ENCODE results near the gene ENOX1.

The ENOX1 gene

GRCh38 chr13:43267916-43268315 is 518.9 kb downstream of the ENOX1 start:
- no peak for DNase-seq (ENCODE audit: low read depth, low spot score)
- Histone ChIP-seq H3K4me3 (no peak overlapping the region), H3K27ac (no peak overlapping the region), H3K36me3 (ENCODE audit: insufficient read depth, low read length) (no peaks in the 10 kb centered on the region), H3K9ac (ENCODE audit: insufficient read length) (no peak overlapping the region), H3K9me3 (ENCODE audit: low read depth, low read length) (no peaks in the 10 kb centered on the region)
- no peak for TF ChIP-seq FOXP2 (optimal IDR thresholded peaks at IDR 0.05; ENCODE audit: control extremely low read depth, extremely low read length, insufficient read depth)
- TF ChIP-seq POLR2AphosphoS5 (IDR thresholded peaks at IDR 0.05; ENCODE audit: borderline replicate concordance, low read depth, low read length) = no peak
- no peak for TF ChIP-seq EZH2 (IDR thresholded peaks at IDR 0.05)

GRCh38 chr13:43266936-43267615 is 519.7 kb downstream of the ENOX1 start:
- H3K9ac ChIP-seq (ENCODE audit: insufficient read length) = no peak overlapping the region
- H3K4me3 ChIP-seq = no peak overlapping the region
- H3K36me3 ChIP-seq (ENCODE audit: insufficient read depth, low read length) = no peaks in the 10 kb centered on the region
- no peak for DNase-seq (ENCODE audit: low read depth, low spot score)
- TF ChIP-seq EZH2 (IDR thresholded peaks at IDR 0.05) (no peak), POLR2AphosphoS5 (IDR thresholded peaks at IDR 0.05; ENCODE audit: borderline replicate concordance, low read depth, low read length) (no peak), FOXP2 (optimal IDR thresholded peaks at IDR 0.05; ENCODE audit: control extremely low read depth, extremely low read length, insufficient read depth) (no peak)
- H3K27ac ChIP-seq = no peak overlapping the region
- no peaks in the 10 kb centered on the region for H3K9me3 ChIP-seq (ENCODE audit: low read depth, low read length)

GRCh38 chr13:43265028-43265427 is 521.7 kb downstream of the ENOX1 start:
- Histone ChIP-seq H3K27ac (no peak overlapping the region), H3K9ac (ENCODE audit: insufficient read length) (no peak overlapping the region), H3K36me3 (ENCODE audit: insufficient read depth, low read length) (no peaks in the 10 kb centered on the region), H3K9me3 (ENCODE audit: low read depth, low read length) (no peaks in the 10 kb centered on the region), H3K4me3 (no peak overlapping the region)
- TF ChIP-seq FOXP2 (optimal IDR thresholded peaks at IDR 0.05; ENCODE audit: control extremely low read depth, extremely low read length, insufficient read depth) = no peak
- no peak for DNase-seq (ENCODE audit: low read depth, low spot score)

DNA sequence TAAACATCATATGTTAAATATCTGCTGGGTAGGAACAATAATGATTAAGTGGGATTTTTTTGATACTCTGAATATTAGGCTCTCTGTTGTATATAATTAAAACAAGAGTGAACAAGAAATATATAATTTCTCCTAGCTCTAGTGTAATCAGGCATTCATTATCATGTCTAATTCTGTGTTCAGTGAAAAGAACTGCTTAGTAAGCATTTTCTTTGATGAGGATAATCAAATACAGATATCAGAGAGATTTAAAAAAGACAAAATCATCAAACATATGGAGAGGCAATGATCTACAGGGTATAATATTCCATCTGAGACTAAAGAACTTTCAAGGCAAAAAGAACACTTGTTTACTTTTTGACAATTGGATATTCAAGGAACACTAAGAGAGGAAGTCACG is 522.3 kb downstream of the ENOX1 start:
- Histone ChIP-seq H3K36me3 (ENCODE audit: insufficient read depth, low read length) (no peaks in the 10 kb centered on the region), H3K4me3 (peak overlapping the region; percentile 49), H3K9ac (ENCODE audit: insufficient read length) (no peak overlapping the region), H3K9me3 (ENCODE audit: low read depth, low read length) (no peaks in the 10 kb centered on the region), H3K27ac (peak overlapping the region; percentile 73)
- DNase-seq (ENCODE audit: low read depth, low spot score) = no peak
- TF ChIP-seq EZH2 (IDR thresholded peaks at IDR 0.05) = no peak
- no peak for TF ChIP-seq FOXP2 (optimal IDR thresholded peaks at IDR 0.05; ENCODE audit: control extremely low read depth, extremely low read length, insufficient read depth)
- TF ChIP-seq POLR2AphosphoS5 (IDR thresholded peaks at IDR 0.05; ENCODE audit: borderline replicate concordance, low read depth, low read length) = no peak

- Histone ChIP-seq H3K27ac (no peak overlapping the region), H3K9ac (ENCODE audit: insufficient read length) (no peak overlapping the region), H3K4me3 (no peak overlapping the region), H3K36me3 (ENCODE audit: insufficient read depth, low read length) (no peaks in the 10 kb centered on the region), H3K9me3 (ENCODE audit: low read depth, low read length) (no peaks in the 10 kb centered on the region)
- TF ChIP-seq FOXP2 (optimal IDR thresholded peaks at IDR 0.05; ENCODE audit: control extremely low read depth, extremely low read length, insufficient read depth) (no peak), POLR2AphosphoS5 (IDR thresholded peaks at IDR 0.05; ENCODE audit: borderline replicate concordance, low read depth, low read length) (no peak), EZH2 (IDR thresholded peaks at IDR 0.05) (no peak)
- DNase-seq (ENCODE audit: low read depth, low spot score) = no peak
Measured at GRCh38 chr13:43263047-43263446, 523.7 kb downstream of the ENOX1 start.

- TF ChIP-seq POLR2AphosphoS5 (IDR thresholded peaks at IDR 0.05; ENCODE audit: borderline replicate concordance, low read depth, low read length) (no peak), EZH2 (IDR thresholded peaks at IDR 0.05) (no peak), FOXP2 (optimal IDR thresholded peaks at IDR 0.05; ENCODE audit: control extremely low read depth, extremely low read length, insufficient read depth) (no peak)
- Histone ChIP-seq H3K36me3 (ENCODE audit: insufficient read depth, low read length) (no peaks in the 10 kb centered on the region), H3K4me3 (no peak overlapping the region), H3K9ac (ENCODE audit: insufficient read length) (no peak overlapping the region), H3K9me3 (ENCODE audit: low read depth, low read length) (no peaks in the 10 kb centered on the region), H3K27ac (no peak overlapping the region)
- no peak for DNase-seq (ENCODE audit: low read depth, low spot score)
Measured at GRCh38 chr13:43260999-43261398, 525.8 kb downstream of the ENOX1 start.

GRCh38 chr13:43258771-43259170 is 528.0 kb downstream of the ENOX1 start:
- TF ChIP-seq POLR2AphosphoS5 (IDR thresholded peaks at IDR 0.05; ENCODE audit: borderline replicate concordance, low read depth, low read length) = no peak
- no peak for TF ChIP-seq EZH2 (IDR thresholded peaks at IDR 0.05)
- TF ChIP-seq FOXP2 (optimal IDR thresholded peaks at IDR 0.05; ENCODE audit: control extremely low read depth, extremely low read length, insufficient read depth) = no peak
- DNase-seq (ENCODE audit: low read depth, low spot score) = no peak
- H3K36me3 ChIP-seq (ENCODE audit: insufficient read depth, low read length) = no peaks in the 10 kb centered on the region
- no peak overlapping the region for H3K9ac ChIP-seq (ENCODE audit: insufficient read length)
- H3K9me3 ChIP-seq (ENCODE audit: low read depth, low read length) = no peaks in the 10 kb centered on the region
- no peak overlapping the region for H3K4me3 ChIP-seq
- no peak overlapping the region for H3K27ac ChIP-seq

DNA sequence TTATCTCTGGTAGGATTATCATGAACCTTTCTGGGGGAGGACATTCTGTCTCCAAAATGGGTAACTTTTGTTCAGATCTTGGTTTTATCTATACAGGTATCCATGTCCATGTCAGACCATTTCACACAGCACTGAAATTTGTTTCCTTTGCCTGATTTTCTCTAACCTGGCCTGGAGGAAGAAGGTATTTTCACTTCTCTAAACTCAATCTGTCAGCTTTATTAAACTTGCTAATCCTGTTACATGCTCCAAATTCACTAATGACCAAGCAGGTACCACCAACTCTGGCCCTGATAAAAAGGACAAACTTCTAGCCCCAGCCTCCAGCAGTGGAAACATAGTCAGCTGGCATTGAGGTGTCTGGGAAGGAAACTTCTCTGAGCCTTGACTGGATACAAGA is 529.0 kb downstream of the ENOX1 start:
- no peak for TF ChIP-seq EZH2 (IDR thresholded peaks at IDR 0.05)
- TF ChIP-seq FOXP2 (optimal IDR thresholded peaks at IDR 0.05; ENCODE audit: control extremely low read depth, extremely low read length, insufficient read depth) = no peak
- TF ChIP-seq POLR2AphosphoS5 (IDR thresholded peaks at IDR 0.05; ENCODE audit: borderline replicate concordance, low read depth, low read length) = no peak
- H3K27ac ChIP-seq = no peak overlapping the region
- no peak for DNase-seq (ENCODE audit: low read depth, low spot score)
- no peak overlapping the region for H3K9ac ChIP-seq (ENCODE audit: insufficient read length)
- no peak overlapping the region for H3K4me3 ChIP-seq
- H3K36me3 ChIP-seq (ENCODE audit: insufficient read depth, low read length) = no peaks in the 10 kb centered on the region
- no peaks in the 10 kb centered on the region for H3K9me3 ChIP-seq (ENCODE audit: low read depth, low read length)

- Histone ChIP-seq H3K9me3 (ENCODE audit: low read depth, low read length) (no peaks in the 10 kb centered on the region), H3K27ac (no peak overlapping the region), H3K36me3 (ENCODE audit: insufficient read depth, low read length) (no peaks in the 10 kb centered on the region), H3K4me3 (no peak overlapping the region), H3K9ac (ENCODE audit: insufficient read length) (no peak overlapping the region)
- no peak for DNase-seq (ENCODE audit: low read depth, low spot score)
- TF ChIP-seq EZH2 (IDR thresholded peaks at IDR 0.05) = no peak
- no peak for TF ChIP-seq FOXP2 (optimal IDR thresholded peaks at IDR 0.05; ENCODE audit: control extremely low read depth, extremely low read length, insufficient read depth)
- TF ChIP-seq POLR2AphosphoS5 (IDR thresholded peaks at IDR 0.05; ENCODE audit: borderline replicate concordance, low read depth, low read length) = no peak
Measured at GRCh38 chr13:43251961-43252360, 534.8 kb downstream of the ENOX1 start.

All from SK-N-MC (cell line).